ENCODE measurements around the gene MPP3.

The MPP3 gene

DNA sequence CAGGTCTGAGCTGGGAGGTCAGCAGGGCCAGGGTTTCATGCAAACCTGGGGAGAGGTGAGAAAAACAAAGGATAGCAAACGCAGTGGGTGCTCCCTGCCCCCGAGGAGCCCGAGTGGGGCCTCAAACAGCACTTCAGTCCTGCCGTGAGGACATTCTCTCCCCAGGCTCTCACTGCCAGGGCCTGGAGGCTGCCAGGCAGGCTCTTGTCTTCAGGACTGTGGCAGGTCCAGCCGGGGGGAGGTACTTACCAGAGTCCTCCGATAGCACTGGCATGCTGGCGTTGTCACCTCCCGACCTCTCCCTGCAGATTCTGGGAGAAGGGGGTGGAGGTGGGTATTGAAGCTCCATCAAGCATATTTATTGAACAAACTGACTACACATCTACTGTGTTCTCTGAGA, 1.3 kb downstream of the MPP3 start:
- no peak for DNase-seq

- no peak for DNase-seq
These were observed 2.3 kb downstream of the MPP3 start for GRCh38 chr17:43830510-43831140.

- DNase-seq, result no peak
These were observed 3.2 kb downstream of the MPP3 start for GRCh38 chr17:43829738-43830137.

- no peak for DNase-seq
These were observed 5.3 kb downstream of the MPP3 start for GRCh38 chr17:43827596-43827995.

DNA sequence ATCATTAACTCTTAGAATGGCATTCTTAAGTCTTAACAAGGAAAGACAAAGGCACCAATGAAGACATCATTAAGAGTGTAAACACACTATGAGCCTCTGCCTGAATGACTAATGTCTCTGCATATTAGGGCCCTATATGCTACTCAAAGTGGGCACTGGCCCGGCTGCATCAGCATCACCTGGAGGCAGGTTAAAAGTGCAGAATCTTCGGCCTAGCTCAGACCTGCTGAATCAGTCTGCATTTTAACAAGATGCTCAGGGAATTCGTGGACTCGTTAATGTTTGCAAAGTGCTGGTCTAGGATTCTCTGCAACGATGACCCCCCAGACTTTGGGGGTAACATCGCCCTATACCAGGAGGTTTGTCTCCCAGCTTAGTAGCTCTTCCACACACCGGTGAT, 6.7 kb downstream of the MPP3 start:
- DNase-seq, result no peak

DNA sequence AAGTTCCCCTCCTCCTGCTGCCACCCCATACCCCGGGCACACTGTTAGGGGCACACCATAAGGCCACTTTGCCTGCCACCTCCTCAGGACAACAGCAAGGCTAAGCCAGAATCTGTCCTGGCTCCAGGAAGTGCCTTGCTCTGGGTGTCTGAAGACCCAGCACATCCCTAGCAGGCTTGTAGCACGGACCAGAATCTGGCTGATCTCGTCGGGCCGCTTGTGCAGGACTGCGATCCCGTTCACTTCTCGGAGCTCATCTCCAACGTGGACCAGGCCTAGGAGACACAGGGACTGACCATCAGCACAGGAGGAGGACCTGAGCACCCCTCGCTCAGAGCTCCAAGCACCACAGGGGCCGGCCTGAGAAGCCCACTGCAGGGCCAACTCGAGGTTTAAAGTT, 7.4 kb downstream of the MPP3 start:
- DNase-seq, result no peak

- no peak for DNase-seq
These were observed 9.4 kb downstream of the MPP3 start for GRCh38 chr17:43823350-43824084.

DNA sequence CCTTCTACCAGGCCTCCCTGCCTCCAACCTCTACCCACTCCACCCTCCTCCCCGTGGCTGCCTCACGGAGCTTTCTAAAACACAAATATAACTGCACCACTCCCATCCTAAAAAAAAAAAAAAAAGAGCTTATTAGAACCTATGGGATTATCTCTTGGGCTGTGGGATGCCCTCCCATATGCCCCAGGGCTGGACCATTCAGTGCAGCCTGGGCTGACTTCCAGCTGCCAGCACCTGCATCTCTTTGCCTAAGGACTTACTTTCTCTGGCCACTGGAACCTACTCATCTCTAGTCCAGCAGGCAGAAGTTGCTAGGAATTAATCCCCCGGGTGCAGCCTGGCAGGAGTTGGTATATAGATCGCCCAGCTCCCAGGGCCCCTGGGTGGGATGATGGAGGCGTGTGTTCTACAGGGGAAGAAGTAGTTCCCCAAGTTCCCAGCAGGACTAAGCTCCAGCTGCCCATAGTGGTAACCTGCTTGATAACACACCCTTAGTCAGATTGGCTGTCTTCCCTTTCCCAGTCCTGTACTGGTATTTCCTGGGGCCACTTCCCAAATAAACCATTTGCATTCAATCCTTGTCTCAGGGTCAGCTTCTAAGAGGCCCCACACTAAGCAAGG, 10.3 kb downstream of the MPP3 start:
- DNase-seq, result no peak

DNA sequence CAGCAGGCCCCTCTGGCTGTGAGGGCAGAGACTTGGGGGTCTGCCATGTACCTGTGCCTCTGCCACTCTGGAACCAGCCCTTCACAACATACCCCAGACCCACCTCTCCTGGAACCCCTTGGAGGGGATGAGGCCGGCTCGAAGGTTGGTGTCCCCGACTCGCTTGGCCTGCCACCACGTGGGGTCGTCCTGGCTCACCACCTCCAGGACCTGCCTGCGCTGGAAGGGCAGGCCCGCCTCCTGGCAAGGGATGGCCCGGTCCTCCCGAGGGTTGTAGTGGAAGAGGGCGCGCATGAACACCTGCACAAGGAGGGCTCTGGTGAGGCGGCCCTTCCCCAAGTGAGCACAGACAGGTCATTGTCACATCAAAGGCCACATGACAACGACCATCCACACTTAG, 12.2 kb downstream of the MPP3 start:
- DNase-seq, result no peak

- no peak for DNase-seq
These were observed 14.0 kb downstream of the MPP3 start for GRCh38 chr17:43818966-43819365.

GRCh38 chr17:43817826-43818225, 15.1 kb downstream of the MPP3 start:
- no peak for DNase-seq

- no peak for DNase-seq
These were observed 16.3 kb downstream of the MPP3 start for GRCh38 chr17:43816336-43817320.

GRCh38 chr17:43814714-43815113, 18.2 kb downstream of the MPP3 start:
- no peak for DNase-seq

DNA sequence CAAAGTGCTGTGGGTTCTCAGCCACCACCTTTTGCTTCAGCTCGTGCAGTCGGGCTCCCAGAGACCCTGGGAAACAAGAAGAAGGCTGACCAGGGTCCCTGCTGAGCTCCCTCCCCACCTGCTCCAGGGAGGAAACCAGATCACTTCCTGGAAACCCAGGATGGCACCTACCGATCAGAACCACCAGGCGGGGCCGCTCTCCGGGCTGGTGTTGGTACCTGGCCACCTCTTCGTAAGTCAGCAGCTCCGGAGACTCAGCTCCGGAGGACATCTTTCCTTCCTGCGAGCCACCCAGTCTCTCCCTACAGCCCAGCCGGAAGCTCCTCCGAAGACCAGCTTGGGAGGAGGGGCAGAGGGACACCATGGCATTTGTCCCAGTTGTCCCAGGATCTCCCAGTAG, 18.9 kb downstream of the MPP3 start:
- DNase-seq, result no peak

- DNase-seq, result no peak
These were observed 19.6 kb downstream of the MPP3 start for GRCh38 chr17:43813386-43813785.

- no peak for DNase-seq
These were observed 20.3 kb downstream of the MPP3 start for GRCh38 chr17:43812396-43813265.

DNA sequence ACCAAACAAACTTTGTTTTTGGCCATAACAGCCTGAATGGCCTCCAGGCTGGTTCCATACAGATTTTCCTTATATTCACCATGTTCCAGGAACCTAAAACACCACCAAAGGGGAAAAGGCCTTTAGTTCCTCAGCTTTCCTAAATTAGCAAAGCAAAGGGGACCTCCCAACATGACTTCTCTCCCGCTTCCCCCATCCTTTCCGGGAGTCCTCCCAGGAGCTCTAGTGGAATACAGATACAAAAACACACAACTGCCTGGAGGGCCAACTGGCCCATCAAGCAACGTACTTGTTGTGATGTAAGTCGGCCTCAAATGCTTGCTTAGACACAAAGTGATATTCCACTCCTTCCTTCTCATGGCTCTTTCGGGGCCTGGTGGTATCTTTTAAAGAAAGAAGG, 22.1 kb downstream of the MPP3 start:
- no peak for DNase-seq

- DNase-seq, result no peak
These were observed 22.7 kb downstream of the MPP3 start for GRCh38 chr17:43810226-43810715.

- no peak for DNase-seq
These were observed 23.8 kb downstream of the MPP3 start for GRCh38 chr17:43809121-43809520.

DNA sequence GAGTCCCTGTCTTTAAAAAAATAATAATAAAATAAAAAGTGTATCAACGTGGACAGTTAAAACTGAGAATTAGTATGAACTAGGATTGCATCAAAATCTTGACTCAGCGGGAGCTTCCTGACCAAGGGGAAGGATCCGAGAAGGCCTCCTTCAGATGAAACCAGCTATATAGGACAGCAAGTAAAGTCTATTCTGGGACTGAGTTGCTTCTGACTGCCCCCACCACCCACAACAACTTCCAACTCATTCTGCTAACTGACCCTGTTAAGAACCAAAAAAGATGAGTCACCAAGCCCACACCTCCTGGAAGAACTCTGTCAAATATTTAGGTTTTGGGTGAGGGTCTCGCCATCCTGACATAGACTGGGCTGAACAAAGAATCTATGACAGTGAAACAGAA, 24.9 kb downstream of the MPP3 start:
- no peak for DNase-seq

DNA sequence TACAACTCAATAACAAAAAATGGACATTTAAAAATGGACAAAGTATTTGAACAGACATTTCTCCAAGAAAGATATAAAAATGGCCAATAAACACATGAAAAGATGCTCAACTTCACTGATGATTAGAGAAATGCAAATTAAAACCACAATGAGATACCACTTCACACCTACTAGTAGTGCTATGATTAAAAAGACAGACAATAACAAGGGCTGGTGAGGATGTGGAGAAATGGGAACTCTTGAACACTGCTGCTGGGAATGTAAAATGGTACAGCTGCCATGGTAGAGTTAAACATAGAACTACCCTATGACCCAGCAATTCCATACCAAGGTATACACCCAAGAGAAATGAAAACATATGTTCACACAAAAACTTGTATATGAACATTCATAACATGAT, 27.8 kb downstream of the MPP3 start:
- no peak for DNase-seq

DNA sequence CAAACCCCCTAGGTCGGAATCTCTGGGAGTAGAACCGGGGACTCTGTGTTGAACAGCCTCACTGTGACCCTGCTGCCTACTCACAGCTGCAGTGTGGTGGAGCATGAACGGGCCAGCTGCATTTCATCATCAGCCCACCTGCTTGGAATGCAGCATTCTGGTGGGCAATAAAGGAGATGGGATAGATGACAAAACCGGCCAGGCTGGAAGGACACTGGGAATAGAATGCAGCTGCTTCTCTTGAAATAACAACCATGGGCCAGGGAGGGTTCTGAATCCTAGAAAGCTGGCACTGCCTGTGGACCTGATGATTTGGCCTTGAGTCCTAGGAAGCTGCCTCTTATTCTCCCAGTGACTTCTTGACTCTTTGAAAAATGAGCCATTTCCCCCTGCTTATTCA, 29.2 kb downstream of the MPP3 start:
- DNase-seq, result no peak
